Measurements from ENCODE around the gene SKAP2. TPM values are rescaled to one million over a fixed set of nuclear protein-coding genes. Genes with fewer than 3 reads are reported as not detected.

Gene SKAP2
- polyA plus RNA-seq, 2 donors = 6.4 to 8.1 TPM

DNA sequence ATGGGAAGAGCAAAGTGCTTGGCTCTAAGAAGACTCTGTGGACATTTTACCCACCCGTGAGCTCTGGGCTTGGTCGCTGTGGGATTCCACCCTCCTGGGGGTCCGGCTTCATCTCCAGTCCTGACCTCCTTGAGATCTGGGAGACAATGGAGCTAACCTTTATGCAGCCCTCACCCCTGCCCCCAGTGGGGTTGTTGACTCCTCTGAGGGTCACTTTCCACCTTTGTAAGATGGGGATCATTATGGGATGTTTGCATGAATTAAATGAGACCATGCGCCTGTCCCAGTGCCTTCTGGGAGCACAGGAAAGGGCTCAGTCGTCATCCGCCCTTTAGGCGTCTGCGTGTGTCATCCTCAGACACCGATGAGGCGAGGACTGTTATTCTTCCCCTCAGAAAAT lies 237.2 kb downstream of the SKAP2 start:
- H3K4me1 ChIP-seq (ENCODE audit: control insufficient read depth in 2 of 2, insufficient read depth in 2 of 2, low read length in 1 of 2) = no peaks in the 10 kb centered on the region
- no peak overlapping the region for H3K27ac ChIP-seq (ENCODE audit: low read depth in 2 of 2, low read length in 1 of 2)
- WGBS, 2 donors = 93 to 96% methylated on average over 10 of the region's 10 CpGs
- no peaks in the 10 kb centered on the region for H3K9me3 ChIP-seq (ENCODE audit: control insufficient read depth in 2 of 2, insufficient read depth in 1 of 2, low read depth in 1 of 2, low read length in 1 of 2)
- no peak overlapping the region for H3K4me3 ChIP-seq (ENCODE audit: low read depth in 1 of 2, low read length in 2 of 2)
- H3K36me3 ChIP-seq (ENCODE audit: control insufficient read depth in 2 of 2, insufficient read depth in 2 of 2, low read length in 1 of 2) = no peaks in the 10 kb centered on the region
- H3K27me3 ChIP-seq (ENCODE audit: control insufficient read depth in 1 of 2, insufficient read depth in 2 of 2, low read length in 2 of 2) = no peaks in the 10 kb centered on the region

DNA sequence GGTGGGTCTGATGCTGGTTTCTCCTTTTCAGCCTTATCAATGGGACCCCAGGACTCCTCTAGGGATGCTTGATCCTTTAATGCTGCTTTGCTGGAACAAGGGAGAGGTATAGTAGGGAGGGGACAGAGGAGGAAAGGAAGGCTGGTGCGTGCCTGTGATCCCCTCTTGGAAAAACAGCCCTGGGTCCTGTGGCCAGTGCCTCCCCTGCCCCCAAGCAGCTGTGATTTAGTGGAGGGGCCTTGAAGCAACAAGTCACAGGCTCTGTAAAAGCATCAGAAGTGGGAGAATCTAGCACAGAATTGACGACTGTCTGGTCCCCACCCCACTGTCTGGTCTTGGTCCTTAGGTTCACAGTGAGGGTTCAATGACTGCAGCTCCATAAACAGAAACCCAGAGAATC lies 237.7 kb downstream of the SKAP2 start:
- WGBS, 2 donors = 88 to 89% methylated on average over 2 of the region's 2 CpGs
- no peak overlapping the region for H3K27ac ChIP-seq (ENCODE audit: low read depth in 2 of 2, low read length in 1 of 2)
- H3K4me3 ChIP-seq (ENCODE audit: low read depth in 1 of 2, low read length in 2 of 2) = no peak overlapping the region
- H3K36me3 ChIP-seq (ENCODE audit: control insufficient read depth in 2 of 2, insufficient read depth in 2 of 2, low read length in 1 of 2) = no peaks in the 10 kb centered on the region
- no peaks in the 10 kb centered on the region for H3K9me3 ChIP-seq (ENCODE audit: control insufficient read depth in 2 of 2, insufficient read depth in 1 of 2, low read depth in 1 of 2, low read length in 1 of 2)
- H3K4me1 ChIP-seq (ENCODE audit: control insufficient read depth in 2 of 2, insufficient read depth in 2 of 2, low read length in 1 of 2) = no peaks in the 10 kb centered on the region
- H3K27me3 ChIP-seq (ENCODE audit: control insufficient read depth in 1 of 2, insufficient read depth in 2 of 2, low read length in 2 of 2) = no peaks in the 10 kb centered on the region

DNA sequence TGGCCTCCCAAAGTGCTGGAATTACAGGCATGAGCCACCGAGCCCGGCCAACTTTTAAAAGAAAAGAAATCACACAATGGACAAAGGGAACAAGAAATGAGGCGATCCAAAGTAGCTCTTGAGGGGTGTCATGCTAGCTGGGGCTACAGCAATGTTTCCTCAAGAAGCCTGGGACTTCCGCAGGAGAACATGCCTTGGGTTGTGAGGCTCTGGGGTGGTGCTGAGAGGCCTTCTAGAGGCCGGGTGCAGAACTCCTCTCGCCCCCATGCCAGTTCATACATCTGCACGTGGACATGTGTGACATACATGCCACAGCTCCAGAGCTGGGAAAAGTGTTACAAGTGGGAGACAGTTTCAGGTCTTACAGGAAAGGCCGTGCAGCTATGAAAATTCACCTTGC lies 238.2 kb downstream of the SKAP2 start:
- no peaks in the 10 kb centered on the region for H3K27me3 ChIP-seq (ENCODE audit: control insufficient read depth in 1 of 2, insufficient read depth in 2 of 2, low read length in 2 of 2)
- H3K36me3 ChIP-seq (ENCODE audit: control insufficient read depth in 2 of 2, insufficient read depth in 2 of 2, low read length in 1 of 2) = no peaks in the 10 kb centered on the region
- no peak overlapping the region for H3K4me3 ChIP-seq (ENCODE audit: low read depth in 1 of 2, low read length in 2 of 2)
- H3K9me3 ChIP-seq (ENCODE audit: control insufficient read depth in 2 of 2, insufficient read depth in 1 of 2, low read depth in 1 of 2, low read length in 1 of 2) = no peaks in the 10 kb centered on the region
- H3K27ac ChIP-seq (ENCODE audit: low read depth in 2 of 2, low read length in 1 of 2) = no peak overlapping the region
- 92% methylated on average over 8 of the region's 8 CpGs for WGBS, 2 donors
- no peaks in the 10 kb centered on the region for H3K4me1 ChIP-seq (ENCODE audit: control insufficient read depth in 2 of 2, insufficient read depth in 2 of 2, low read length in 1 of 2)

DNA sequence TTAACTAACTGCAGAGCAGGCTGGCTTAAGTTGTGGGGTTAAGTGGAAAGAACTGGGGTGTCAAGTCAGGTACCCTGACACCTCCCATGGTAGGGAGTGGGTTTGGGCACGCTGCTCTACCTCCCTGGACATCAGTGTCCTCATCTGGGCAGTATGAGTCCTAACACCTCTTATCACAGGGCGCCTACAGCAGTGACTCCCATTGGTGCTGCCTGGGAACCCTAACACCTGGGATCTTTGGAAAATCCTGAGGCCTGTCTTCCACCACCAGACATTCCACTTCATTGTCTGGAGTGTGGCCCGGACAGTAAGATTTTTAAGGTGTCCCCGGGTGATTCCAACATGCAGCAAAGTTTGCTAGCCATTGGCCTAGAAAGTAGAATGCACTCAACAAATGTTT lies 239.1 kb downstream of the SKAP2 start:
- Histone ChIP-seq H3K4me3 (ENCODE audit: low read depth in 1 of 2, low read length in 2 of 2) (no peak overlapping the region), H3K9me3 (ENCODE audit: control insufficient read depth in 2 of 2, insufficient read depth in 1 of 2, low read depth in 1 of 2, low read length in 1 of 2) (peaks cover 0 to 3% of the 10 kb centered on the region in 2 donors), H3K4me1 (ENCODE audit: control insufficient read depth in 2 of 2, insufficient read depth in 2 of 2, low read length in 1 of 2) (no peaks in the 10 kb centered on the region), H3K27me3 (ENCODE audit: control insufficient read depth in 1 of 2, insufficient read depth in 2 of 2, low read length in 2 of 2) (no peaks in the 10 kb centered on the region), H3K36me3 (ENCODE audit: control insufficient read depth in 2 of 2, insufficient read depth in 2 of 2, low read length in 1 of 2) (no peaks in the 10 kb centered on the region), H3K27ac (ENCODE audit: low read depth in 2 of 2, low read length in 1 of 2) (no peak overlapping the region)
- 78 to 90% methylated on average over 4 of the region's 4 CpGs for WGBS, 2 donors

DNA sequence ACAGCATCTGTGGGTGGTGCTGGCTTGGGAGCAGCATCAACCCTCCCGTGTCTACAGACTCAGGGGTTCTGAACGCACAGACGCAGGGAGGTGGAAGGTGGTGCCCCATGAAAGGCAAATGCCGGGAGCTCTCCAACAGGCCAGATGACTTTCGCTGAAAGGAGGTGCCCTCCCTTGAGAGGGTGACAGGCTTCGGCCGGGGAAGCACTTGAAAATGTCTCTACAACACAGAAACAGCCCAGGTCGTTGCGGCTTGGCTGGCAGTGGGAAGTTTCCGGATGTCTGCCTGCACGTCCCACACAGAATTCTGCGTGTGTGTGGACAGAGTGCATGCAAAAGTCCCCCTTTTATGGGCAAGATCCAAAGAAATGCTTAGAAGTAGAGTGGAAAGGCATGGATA lies 239.6 kb downstream of the SKAP2 start:
- Histone ChIP-seq H3K27me3 (ENCODE audit: control insufficient read depth in 1 of 2, insufficient read depth in 2 of 2, low read length in 2 of 2) (no peaks in the 10 kb centered on the region), H3K4me3 (ENCODE audit: low read depth in 1 of 2, low read length in 2 of 2) (no peak overlapping the region), H3K27ac (ENCODE audit: low read depth in 2 of 2, low read length in 1 of 2) (no peak overlapping the region), H3K9me3 (ENCODE audit: control insufficient read depth in 2 of 2, insufficient read depth in 1 of 2, low read depth in 1 of 2, low read length in 1 of 2) (peaks cover 0 to 3% of the 10 kb centered on the region in 2 donors), H3K4me1 (ENCODE audit: control insufficient read depth in 2 of 2, insufficient read depth in 2 of 2, low read length in 1 of 2) (no peaks in the 10 kb centered on the region), H3K36me3 (ENCODE audit: control insufficient read depth in 2 of 2, insufficient read depth in 2 of 2, low read length in 1 of 2) (no peaks in the 10 kb centered on the region)
- 84 to 86% methylated on average over 12 of the region's 12 CpGs for WGBS, 2 donors

DNA sequence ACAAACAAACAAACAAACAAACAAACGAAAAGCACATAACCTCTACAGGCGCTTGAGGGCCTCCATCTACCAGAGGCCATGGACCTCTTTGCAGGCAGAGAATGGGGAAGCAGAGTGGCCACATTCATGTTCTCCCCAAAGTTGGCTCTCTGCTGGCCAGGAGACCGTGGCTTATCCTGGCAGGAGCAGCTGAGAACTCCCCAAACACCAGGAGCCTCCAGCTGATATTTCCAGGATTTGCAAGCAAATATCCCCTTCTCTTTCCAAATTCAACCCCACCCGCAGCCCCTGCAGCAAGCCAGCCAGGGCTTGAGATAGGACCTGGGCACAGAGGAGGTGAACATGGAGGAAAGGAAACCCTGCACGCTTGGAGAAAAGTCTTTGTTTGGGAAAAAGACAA lies 240.0 kb downstream of the SKAP2 start:
- H3K4me1 ChIP-seq (ENCODE audit: control insufficient read depth in 2 of 2, insufficient read depth in 2 of 2, low read length in 1 of 2) = no peaks in the 10 kb centered on the region
- WGBS, 2 donors = 81 to 85% methylated on average over 5 of the region's 5 CpGs
- H3K27me3 ChIP-seq (ENCODE audit: control insufficient read depth in 1 of 2, insufficient read depth in 2 of 2, low read length in 2 of 2) = no peaks in the 10 kb centered on the region
- peaks cover 0 to 3% of the 10 kb centered on the region in 2 donors for H3K9me3 ChIP-seq (ENCODE audit: control insufficient read depth in 2 of 2, insufficient read depth in 1 of 2, low read depth in 1 of 2, low read length in 1 of 2)
- no peak overlapping the region for H3K4me3 ChIP-seq (ENCODE audit: low read depth in 1 of 2, low read length in 2 of 2)
- no peaks in the 10 kb centered on the region for H3K36me3 ChIP-seq (ENCODE audit: control insufficient read depth in 2 of 2, insufficient read depth in 2 of 2, low read length in 1 of 2)
- H3K27ac ChIP-seq (ENCODE audit: low read depth in 2 of 2, low read length in 1 of 2) = no peak overlapping the region

DNA sequence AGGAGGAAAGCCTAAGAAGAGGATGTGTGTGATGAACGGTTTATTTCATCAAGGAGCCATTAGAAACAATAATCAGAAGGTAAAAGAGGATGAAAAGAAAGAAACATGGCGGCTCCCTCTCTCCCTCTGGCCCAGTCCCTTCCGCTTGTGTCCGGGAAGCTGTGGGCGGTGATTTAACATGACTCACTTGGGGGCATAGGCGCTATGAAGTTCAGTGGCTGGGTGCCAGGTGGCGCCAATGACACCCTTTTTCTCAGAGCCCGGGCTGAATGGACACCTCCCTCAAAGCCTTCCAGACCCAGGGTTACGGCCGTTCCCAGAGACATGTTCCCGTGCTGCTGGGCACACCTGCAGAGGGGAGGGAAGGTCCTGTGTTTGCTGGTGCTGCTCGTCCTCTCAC lies 244.0 kb downstream of the SKAP2 start:
- no peak overlapping the region for H3K4me3 ChIP-seq (ENCODE audit: low read depth in 1 of 2, low read length in 2 of 2)
- no peaks in the 10 kb centered on the region for H3K27me3 ChIP-seq (ENCODE audit: control insufficient read depth in 1 of 2, insufficient read depth in 2 of 2, low read length in 2 of 2)
- no peaks in the 10 kb centered on the region for H3K4me1 ChIP-seq (ENCODE audit: control insufficient read depth in 2 of 2, insufficient read depth in 2 of 2, low read length in 1 of 2)
- no peaks in the 10 kb centered on the region for H3K36me3 ChIP-seq (ENCODE audit: control insufficient read depth in 2 of 2, insufficient read depth in 2 of 2, low read length in 1 of 2)
- H3K9me3 ChIP-seq (ENCODE audit: control insufficient read depth in 2 of 2, insufficient read depth in 1 of 2, low read depth in 1 of 2, low read length in 1 of 2) = peaks cover 0 to 14% of the 10 kb centered on the region in 2 donors
- H3K27ac ChIP-seq (ENCODE audit: low read depth in 2 of 2, low read length in 1 of 2) = no peak overlapping the region
- WGBS, 2 donors = 76 to 85% methylated on average over 12 of the region's 12 CpGs

- Histone ChIP-seq H3K4me1 (ENCODE audit: control insufficient read depth in 2 of 2, insufficient read depth in 2 of 2, low read length in 1 of 2) (no peaks in the 10 kb centered on the region), H3K36me3 (ENCODE audit: control insufficient read depth in 2 of 2, insufficient read depth in 2 of 2, low read length in 1 of 2) (no peaks in the 10 kb centered on the region), H3K4me3 (ENCODE audit: low read depth in 1 of 2, low read length in 2 of 2) (no peak overlapping the region), H3K27ac (ENCODE audit: low read depth in 2 of 2, low read length in 1 of 2) (no peak overlapping the region), H3K27me3 (ENCODE audit: control insufficient read depth in 1 of 2, insufficient read depth in 2 of 2, low read length in 2 of 2) (no peaks in the 10 kb centered on the region), H3K9me3 (ENCODE audit: control insufficient read depth in 2 of 2, insufficient read depth in 1 of 2, low read depth in 1 of 2, low read length in 1 of 2) (peaks cover 0 to 14% of the 10 kb centered on the region in 2 donors)
- 90 to 95% methylated on average over 4 of the region's 4 CpGs for WGBS, 2 donors
These were observed 244.9 kb downstream of the SKAP2 start for GRCh38 chr7:26619348-26619984.

GRCh38 chr7:26618898-26619297 lies 245.5 kb downstream of the SKAP2 start:
- Histone ChIP-seq H3K27me3 (ENCODE audit: control insufficient read depth in 1 of 2, insufficient read depth in 2 of 2, low read length in 2 of 2) (no peaks in the 10 kb centered on the region), H3K4me3 (ENCODE audit: low read depth in 1 of 2, low read length in 2 of 2) (no peak overlapping the region), H3K4me1 (ENCODE audit: control insufficient read depth in 2 of 2, insufficient read depth in 2 of 2, low read length in 1 of 2) (no peaks in the 10 kb centered on the region), H3K27ac (ENCODE audit: low read depth in 2 of 2, low read length in 1 of 2) (no peak overlapping the region), H3K36me3 (ENCODE audit: control insufficient read depth in 2 of 2, insufficient read depth in 2 of 2, low read length in 1 of 2) (no peaks in the 10 kb centered on the region), H3K9me3 (ENCODE audit: control insufficient read depth in 2 of 2, insufficient read depth in 1 of 2, low read depth in 1 of 2, low read length in 1 of 2) (peaks cover 0 to 14% of the 10 kb centered on the region in 2 donors)
- WGBS, 2 donors = 84 to 91% methylated on average over 8 of the region's 8 CpGs

GRCh38 chr7:26618449-26618848 lies 245.9 kb downstream of the SKAP2 start:
- 68 to 73% methylated on average over 12 of the region's 12 CpGs for WGBS, 2 donors
- Histone ChIP-seq H3K27me3 (ENCODE audit: control insufficient read depth in 1 of 2, insufficient read depth in 2 of 2, low read length in 2 of 2) (no peaks in the 10 kb centered on the region), H3K27ac (ENCODE audit: low read depth in 2 of 2, low read length in 1 of 2) (no peak overlapping the region), H3K4me3 (ENCODE audit: low read depth in 1 of 2, low read length in 2 of 2) (no peak overlapping the region), H3K4me1 (ENCODE audit: control insufficient read depth in 2 of 2, insufficient read depth in 2 of 2, low read length in 1 of 2) (no peaks in the 10 kb centered on the region), H3K36me3 (ENCODE audit: control insufficient read depth in 2 of 2, insufficient read depth in 2 of 2, low read length in 1 of 2) (no peaks in the 10 kb centered on the region), H3K9me3 (ENCODE audit: control insufficient read depth in 2 of 2, insufficient read depth in 1 of 2, low read depth in 1 of 2, low read length in 1 of 2) (peaks cover 0 to 14% of the 10 kb centered on the region in 2 donors)

Data from esophagus (tissue), 2 donors.